H1 (cell line): ENCODE results near the gene CORO1A. TPM values are rescaled to one million over a fixed set of nuclear protein-coding genes. Genes with fewer than 3 reads are reported as not detected.

Experiments used
- CTBP2 ChIP-seq: IDR thresholded peaks from 2 replicates; pipeline ENCODE4 v1.7.0; 2011; ENCODE audit warnings: borderline replicate concordance, mild to moderate bottlenecking, moderate library complexity, mixed read lengths, low read length; ENCODE audit not compliant: insufficient read depth, insufficient read length
- RBBP5 ChIP-seq: IDR thresholded peaks from 2 replicates; pipeline ENCODE4 v1.7.1; 2012; ENCODE audit warnings: low read depth, mild to moderate bottlenecking, inconsistent platforms, low read length, moderate library complexity, borderline replicate concordance
- SIRT6 ChIP-seq: IDR thresholded peaks from one replicate; pipeline ENCODE4 v1.7.1; 2012; ENCODE audit warnings: low read length, inconsistent platforms
- polyA plus RNA-seq, 7 experiments: library from polyadenylated mRNA; depleted of rRNA in 3 of 7; stranded (reverse) in 5 of 7; unstranded in 2 of 7; fragments of >200 nt in 5 of 7; fragments of 200-250 nt in 2 of 7; gene quantifications; 1 replicate in 5 of 7; 2 replicates in 1 of 7; 4 replicates in 1 of 7; pipeline versions ENCODE4 v1.2.1 to v1.2.3, GENCODE V29; 2011 to 2013; ENCODE audit warnings: missing spikeins in 2 of 7, mixed read lengths in 2 of 7
- total RNA-seq: library from RNA; stranded (reverse); fragmentation: NEBNext Ultra II Directional; extraction: Animal tissue kit (Norgen Biotek cat#: 25700); gene quantifications from 2 replicates; pipeline ENCODE4 v1.2.1, GENCODE V29; 2021

The CORO1A gene
- total and polyA plus RNA-seq, 2 of the 8 experiments (the other 6 are each of a cell fraction or from before 2014, with no cell fraction given) = 10.9 to 11.7 TPM

DNA sequence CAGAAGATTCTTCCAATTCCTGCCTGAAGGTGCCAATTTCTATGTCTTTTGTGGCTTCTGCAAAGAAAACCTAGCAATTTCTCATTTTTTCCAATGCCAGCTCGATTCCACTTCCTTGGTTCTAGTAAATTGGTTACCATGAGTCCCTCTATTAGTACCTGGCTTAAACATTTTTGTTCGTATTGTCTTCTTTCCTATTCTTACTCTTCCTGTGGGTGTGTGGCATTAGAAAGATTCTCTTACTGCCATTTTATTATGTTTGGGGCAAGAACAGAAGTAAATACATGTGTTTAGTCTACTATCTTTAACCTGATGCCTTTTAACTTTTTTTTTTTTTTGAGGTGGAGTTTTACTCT is 40.1 kb upstream of the CORO1A start (continued):
- TF ChIP-seq RBBP5 (no peak), CTBP2 (no peak), SIRT6 (no peak)
